Mesenteric fat pad (tissue), 1 donor: Measurements from ENCODE around the gene GPR152. TPM values are rescaled to one million over a fixed set of nuclear protein-coding genes. Genes with fewer than 3 reads are reported as not detected.

Experiments
- DNase-seq: peaks from one replicate; pipeline ENCODE4 v3.0.0-alpha.2; 2020; ENCODE audit warnings: low spot score
- total RNA-seq: library from RNA; stranded (reverse); fragmentation: NEBNext Ultra II Directional; extraction: Animal tissue kit (Norgen Biotek cat#: 25700); gene quantifications from one replicate; pipeline ENCODE4 v1.2.1, GENCODE V29; 2021
- donor health status: DM: yes; HTN: yes; CAD: no.

GPR152 gene
- total RNA-seq, 1 donor from 2014 or later = not detected

DNA sequence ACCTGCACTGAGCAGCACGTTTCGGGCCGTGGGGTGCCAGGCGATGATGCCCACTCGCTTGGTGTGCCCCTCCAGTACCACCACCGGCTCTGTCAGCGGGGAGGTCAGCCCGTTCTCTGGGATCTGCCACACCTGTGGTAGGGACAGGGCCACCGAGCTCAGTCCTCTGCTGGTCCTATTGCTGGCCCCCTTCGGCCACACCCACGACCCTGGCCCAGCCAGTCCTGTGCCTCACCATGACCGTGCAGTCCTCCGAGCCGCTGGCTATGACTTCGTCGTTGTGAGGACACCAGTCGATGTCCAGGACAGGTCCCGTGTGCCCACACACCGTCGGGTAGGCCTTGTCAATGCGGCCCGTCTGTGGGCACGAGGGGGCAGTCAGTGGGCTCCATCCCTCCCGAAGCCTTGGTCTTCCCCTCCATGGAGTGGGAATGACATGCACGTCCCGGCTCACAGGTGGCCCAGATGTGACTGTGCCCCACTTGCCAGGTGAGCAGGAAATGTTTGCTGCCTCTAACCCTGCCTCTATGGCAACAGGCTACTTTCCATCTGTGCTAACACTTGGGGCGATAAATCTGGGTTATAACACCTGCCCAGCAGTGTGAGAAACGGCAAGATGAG is 10.7 kb downstream of the GPR152 start:
- no peak for DNase-seq

DNA sequence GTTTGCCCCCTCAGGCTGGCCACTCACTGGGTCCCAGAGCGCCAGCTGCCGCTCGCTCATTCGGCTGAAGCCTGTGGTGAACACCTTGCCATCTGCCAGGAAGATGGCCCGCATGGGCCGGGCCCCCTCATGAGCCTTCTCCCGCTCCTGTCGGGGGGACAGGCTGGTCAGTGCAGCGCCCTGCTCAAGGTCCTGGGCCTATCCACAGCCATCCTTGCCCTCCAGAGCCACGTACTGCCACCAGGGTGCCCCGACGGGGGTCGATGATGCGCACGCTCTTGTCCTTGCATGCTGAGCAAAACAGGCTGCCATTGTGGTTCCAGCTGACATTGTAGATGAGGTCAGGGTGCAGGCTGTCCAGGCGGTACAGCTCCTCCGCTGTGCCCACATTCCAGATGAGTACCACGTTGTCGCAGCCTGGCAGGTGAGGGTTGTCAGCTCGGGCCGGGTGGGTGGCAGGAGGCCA is 11.4 kb downstream of the GPR152 start:
- DNase-seq = no peak

DNA sequence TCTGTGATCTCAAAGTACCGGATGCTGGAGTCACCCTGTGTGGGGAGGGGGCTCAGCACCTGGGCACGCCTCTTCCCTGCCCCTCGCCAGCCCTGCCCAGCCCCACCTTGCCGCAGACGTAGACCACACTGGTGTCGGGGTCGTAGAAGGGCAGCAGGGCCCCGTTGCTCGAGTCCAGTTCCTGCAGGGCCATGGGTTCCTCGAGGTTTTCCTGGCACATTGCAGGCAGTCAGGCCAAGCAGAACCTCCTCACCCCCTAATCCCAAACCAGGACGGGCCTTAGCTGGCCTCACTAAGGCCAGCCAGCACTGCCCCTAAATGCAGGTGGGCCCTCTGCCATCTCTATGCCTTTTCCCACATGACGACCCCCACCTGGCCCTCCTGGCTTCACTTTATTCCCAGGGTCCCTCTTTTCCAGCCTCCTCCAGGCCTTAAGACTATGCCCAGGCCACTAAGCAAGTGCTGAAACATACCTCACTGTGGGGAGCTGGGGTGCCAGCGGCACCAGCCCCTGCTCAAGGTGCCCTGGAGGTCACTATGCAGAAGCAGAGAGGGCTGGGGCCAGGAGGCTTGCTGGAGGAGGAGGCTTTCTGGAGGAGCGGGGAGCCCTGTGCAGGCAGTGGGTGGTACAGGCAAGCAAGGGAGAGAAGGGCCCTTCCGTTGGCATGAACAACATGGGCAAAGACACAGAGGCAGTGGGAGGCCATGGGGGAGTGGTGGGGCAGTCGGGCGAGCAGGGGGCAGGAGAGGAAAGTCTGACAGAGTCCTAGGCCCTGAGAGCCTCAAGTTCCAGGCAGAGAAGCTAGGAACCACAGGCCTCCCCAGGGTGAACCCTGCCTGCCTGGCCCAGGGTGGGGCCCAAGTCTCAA is 12.1 kb downstream of the GPR152 start:
- DNase-seq = no peak

DNA sequence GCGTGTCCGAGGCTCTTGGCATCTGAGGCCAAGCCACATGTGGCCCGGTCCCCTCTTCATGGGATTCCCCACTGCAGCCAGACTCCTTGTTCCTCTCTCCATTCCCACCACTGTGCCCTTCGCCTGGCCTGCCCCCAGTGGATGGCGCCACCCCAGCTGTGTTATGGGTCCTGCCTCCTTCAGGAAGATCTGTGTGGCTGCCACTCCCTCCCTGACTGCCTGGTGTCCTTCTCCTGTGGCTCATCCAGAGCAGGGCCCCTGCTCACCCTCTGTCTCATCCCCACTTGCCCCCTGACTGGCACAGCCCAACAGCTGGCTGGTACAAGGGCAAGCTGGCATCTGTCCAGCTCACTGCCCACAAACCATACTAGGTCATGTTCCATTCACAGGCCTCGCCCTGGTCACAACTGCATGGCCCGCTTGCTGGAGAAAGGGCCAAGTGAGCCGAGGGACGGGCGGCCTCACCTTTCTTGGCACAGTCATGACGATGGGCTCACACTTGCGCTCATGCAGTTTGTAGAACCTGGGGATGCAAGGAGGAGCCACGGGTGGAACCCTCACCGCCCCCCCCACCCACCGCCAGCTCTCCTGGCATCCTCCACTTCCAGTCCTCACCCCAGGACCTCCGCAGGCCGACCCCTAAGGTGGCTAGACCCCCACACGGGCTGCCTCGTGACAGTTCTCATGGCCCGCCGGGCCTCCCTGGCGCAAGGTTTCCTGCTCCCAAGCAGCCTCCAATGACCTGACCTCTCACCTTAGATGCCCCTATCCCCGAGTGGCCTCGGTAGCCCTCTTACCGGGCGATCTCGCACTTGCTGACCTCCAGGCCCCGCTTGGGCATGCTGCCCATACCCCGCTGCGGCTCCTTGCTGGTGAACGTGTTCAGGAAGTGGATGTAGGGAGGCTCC is 13.0 kb downstream of the GPR152 start:
- DNase-seq = no peak

DNA sequence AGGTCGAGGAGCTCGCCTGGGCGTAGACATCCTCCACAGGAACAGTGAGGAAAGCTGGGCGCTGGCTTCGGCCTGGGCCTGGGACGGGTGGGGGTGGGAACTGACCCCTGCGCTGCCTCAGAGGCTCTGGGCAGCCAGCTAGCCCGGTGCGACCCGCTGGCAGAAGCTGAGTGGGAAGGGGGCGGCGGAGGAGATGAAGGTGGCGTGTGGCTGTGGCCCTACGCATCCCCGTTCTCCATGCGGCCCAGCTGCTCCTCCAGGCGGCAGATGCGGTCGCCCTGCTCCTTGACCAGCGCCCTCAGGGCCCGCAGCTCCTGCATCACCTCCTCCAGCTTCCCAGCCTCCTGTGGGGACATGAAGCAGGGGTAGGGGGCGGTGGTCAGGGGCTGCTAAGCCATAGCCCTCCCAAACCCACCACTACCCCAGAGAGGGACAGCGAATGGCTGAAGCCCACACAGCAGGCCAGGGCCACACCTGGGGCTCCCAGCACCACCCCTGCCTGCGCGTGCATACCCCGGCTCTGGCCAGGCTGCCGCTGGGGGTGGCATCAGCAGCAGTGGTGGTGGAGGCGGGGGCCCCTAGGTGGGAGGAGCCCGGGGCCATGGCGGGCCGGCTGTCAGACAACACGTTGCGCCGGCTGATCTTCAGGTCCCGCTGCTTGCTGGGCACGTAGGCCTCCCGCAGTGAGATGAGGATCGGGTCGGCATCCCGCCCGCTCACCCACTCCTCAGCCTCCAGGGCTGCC is 14.2 kb downstream of the GPR152 start:
- DNase-seq = no peak

DNA sequence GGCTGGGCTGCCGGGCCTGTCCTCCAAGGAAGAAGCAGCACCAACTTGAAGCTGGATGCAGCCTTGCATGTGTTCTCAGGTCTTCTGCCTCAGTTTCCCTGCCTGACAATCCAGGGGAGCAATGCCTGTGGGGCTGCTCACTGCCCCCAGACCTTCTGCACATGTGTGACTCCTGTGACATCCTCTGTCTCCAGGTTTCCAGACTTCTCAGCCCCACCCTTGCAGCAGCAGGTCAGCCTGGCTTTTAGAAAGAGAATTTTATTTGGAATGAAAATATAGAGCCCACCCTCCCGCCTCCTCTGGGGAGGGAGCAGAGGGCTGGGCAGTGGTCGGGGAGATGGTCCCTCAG is 14.7 kb downstream of the GPR152 start:
- DNase-seq = no peak

DNA sequence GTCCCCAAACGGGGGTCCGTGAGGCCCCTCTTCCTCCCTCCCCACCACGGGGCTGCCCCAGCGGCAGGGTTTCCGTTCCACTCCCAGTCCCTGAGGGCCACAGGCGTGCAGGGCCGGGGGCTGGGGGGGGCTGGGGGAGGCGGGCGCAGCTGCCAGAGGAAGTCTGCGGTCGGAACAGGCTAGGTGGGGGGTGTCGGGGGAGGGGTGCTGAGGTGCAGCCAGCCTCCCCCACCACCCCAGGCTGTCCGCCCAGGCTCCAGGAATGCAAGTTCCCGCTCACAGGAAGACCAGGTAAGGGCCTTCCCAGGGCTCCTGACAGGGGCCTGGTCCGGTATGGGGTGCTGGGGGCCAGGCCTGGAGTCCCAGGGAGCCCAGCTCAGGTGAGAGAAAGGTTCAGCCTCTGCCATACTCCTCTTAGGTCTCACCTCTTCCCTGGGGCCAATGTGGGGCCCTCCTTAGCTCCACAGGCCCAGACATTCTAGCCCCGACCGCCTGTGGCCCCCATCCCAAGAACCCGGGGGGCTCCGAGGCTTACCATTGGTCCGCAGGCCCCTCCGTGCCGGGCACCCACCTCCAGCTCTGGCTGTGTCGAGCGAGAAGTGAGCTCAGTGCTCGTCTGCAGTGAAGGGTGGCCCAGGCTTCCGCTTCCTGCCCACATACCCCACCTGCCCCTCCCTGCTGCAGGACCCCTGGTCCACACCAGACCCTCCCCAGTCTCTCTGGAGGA is 15.3 kb downstream of the GPR152 start, which contains the start of gene PTPRCAP:
TSS of gene PTPRCAP (minus strand) at position 601 of the 727 bp plus-strand sequence. CDS start at position 538, 63 bp downstream.
- no peak for DNase-seq

DNA sequence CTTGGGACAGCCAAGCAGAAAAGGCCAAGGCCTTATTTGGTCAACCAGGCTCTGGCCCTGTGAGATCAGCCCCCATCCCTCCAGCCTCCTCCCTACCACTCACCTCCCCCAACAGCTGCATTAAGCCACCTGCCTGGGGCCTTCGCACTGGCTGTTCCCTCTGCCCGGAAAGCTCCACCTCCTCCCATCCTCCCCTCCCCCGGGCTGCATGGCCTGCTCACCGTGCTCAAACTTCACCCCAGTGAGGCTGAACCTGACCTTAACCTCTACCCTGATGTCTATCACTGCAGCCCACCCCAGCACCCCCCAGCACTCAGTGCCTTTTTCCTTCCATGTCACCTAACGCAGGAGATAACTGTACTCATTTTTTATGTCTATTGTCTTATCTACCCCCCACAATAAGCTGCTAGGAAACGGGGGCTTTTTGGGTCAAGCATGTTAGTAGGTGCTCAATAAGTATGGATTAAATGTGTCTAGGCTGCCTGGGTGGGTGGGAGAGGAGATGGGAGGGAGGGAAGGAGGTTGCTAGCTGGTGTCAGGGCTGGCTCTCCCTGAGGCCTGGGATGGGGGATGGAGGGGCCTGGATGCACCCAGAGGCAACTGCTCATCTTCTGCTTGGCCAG is 16.0 kb downstream of the GPR152 start:
- no peak for DNase-seq

DNA sequence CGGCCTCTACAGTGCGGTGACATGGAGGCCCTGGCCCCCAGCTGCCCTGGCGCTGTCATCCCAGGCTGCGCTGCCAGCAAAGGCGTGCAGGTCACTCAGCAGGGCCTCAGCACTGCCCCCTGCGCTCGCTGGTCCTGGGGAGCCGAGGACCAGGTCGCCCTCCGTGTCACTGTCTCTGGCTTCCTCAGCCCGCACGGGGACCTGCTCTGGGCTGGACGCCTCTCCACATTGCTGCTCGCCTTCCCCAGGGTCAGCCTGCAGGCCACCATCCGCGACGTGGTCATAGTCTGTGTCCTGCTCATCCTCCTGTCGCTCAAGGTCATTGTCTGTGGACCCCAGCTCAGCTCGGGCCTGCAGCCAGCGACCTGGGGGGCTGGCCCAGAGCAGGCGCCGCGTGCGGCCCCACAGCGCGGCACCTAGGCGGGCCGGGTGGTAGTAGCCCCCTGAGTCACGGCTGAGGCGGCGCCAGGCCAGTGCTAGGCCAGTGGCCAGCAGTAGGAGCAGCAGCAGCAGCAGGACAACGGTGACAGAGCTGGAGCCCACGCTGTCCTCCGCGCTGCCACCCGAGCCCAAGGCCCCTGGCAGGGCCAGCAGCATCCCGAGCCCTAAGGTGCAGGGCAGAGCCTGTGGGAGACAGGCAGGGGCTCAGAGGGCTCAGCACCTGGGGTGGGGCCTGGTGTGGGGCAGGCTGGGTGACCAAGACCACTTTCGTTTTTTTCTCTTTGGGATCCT is 16.6 kb downstream of the GPR152 start:
- DNase-seq = no peak

DNA sequence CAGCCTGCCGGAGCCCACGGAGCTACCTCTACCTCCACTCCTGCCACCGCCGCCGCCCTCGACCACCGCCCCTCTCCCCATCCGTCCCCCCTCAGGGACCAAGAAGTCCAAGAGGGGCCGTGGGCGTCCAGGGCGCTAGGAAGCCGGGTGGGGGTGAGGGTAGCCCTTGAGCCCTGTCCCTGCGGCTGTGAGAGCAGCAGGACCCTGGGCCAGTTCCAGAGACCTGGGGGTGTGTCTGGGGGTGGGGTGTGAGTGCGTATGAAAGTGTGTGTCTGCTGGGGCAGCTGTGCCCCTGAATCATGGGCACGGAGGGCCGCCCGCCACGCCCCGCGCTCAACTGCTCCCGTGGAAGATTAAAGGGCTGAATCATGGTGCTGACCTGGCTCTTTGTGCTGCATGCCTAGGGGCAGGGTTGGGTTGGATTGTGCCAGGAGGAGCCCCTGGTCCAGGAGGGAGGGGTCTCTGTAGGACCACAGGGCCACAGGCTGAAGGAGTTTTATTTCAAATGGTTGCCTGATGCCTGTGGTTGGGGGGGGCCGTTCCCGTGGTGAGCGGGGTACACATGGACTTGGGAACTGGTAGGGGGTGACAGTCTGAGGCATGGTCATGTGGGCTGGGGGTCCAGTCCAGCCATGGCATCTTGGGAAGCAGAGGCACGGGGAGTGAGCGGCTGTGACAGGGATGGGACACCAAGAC is 17.4 kb downstream of the GPR152 start:
- DNase-seq = no peak

DNA sequence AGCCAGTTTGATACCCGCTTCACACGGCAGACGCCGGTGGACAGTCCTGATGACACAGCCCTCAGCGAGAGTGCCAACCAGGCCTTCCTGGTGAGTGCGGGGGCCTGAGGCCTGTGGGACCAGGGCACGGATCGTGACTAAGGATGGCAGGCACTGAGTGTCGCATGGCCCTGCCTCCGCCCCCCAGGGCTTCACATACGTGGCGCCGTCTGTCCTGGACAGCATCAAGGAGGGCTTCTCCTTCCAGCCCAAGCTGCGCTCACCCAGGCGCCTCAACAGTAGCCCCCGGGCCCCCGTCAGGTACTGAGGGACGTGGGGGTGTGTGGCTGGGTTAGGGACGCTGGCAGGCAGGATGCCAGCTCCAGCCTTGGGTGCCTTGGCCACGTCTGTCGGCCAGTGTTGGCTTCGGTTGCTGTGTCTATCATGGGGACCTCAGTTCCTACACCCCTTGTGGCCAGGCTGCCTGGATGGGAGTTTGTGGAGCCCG is 18.1 kb downstream of the GPR152 start:
- DNase-seq = no peak

DNA sequence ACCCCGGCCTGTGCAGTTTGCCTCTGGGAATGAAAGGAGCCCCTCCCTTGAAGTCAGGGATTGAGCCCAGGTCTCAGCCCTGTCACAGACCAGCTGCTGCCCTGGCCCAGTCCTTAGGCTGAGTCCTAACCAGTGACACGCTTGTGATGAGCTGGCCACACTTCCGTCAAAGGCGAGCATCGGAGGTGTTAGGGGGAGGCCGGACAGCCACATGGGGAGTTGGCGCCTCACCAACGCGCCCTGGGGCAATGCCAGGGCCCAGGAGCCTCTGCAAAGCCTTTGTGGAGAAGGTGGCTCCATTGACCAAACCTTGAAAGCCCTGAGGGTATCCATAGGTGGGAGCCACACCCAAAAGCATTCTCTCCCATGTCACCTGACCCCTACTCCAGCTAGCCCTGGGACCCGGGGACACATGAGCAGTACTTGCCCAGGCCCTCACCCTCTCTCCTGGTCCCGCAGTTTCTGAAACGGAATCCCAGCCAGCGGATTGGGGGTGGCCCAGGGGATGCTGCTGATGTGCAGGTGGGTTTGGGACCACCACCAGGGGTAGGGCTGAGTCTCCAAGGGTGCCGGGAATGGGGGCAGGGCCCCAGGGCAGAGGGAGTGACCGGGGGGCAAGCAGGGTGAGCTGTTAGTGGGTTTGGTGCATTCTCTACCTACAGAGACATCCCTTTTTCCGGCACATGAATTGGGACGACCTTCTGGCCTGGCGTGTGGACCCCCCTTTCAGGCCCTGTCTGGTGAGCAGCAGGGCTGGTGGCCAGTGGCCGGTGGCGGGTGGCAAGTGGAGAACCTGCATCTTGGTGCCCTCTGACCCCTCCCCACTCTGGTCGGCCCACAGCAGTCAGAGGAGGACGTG is 18.8 kb downstream of the GPR152 start:
- DNase-seq = no peak

DNA sequence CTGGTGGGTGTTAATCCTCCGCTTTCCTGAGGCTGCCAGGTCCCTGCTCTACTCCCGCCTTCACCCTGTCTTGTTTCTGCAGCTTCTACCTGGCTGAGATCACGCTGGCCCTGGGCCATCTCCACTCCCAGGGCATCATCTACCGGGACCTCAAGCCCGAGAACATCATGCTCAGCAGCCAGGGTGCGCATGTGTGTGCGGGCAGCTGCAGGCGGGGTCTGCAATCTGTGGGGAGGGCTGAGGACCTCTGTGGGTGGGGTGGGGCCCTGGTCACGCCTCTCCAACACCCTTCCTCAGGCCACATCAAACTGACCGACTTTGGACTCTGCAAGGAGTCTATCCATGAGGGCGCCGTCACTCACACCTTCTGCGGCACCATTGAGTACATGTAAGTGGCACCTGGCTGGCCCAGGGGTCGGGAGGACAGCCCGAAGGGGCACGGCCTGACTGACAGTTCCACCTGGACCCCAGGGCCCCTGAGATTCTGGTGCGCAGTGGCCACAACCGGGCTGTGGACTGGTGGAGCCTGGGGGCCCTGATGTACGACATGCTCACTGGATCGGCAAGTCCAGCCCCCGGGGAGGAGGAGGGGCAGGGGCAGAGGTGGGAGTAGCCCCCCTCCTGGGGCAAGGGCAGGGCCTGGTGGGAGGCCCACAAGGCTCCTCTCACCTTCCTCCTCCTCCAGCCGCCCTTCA is 19.7 kb downstream of the GPR152 start:
- DNase-seq = no peak

DNA sequence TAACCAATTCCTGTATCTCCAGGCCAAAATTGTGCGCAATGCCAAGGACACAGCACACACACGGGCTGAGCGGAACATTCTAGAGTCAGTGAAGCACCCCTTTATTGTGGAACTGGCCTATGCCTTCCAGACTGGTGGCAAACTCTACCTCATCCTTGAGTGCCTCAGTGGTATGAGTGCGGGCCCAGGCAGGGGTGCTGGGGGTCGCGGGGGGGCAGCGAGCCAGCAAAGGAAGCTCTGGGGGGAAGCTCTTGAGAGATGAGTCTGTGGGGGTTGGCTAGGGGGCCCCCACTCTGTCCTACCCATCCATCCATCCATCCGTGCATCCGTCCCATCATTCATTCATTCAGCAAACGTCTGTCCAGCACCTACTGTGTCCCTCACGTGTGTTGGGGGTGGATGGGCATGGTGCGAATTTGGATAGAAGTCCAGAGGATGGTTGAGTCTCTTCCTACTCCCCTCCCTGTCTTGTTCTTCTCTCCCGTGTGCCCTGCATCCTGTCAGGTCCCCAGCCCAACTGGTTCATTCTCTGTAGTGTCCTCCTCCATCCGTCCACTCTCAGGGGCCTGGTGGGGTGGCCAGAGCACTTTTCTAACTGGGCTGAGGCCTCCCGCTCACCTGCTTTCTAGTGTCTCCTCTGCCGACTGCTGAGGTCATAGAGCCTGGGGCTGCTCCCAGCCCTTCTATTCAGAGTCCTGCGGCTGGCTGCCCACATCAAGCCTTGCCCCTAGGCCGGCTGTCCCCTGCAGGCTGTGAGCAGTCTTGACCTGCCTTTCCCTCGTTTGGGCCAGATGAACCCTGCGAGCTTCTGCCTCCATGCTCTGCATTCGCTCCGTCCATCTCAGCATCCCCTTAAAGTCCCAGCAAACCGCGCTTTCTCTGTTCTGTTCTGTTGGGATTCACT is 20.9 kb downstream of the GPR152 start:
- no peak for DNase-seq

DNA sequence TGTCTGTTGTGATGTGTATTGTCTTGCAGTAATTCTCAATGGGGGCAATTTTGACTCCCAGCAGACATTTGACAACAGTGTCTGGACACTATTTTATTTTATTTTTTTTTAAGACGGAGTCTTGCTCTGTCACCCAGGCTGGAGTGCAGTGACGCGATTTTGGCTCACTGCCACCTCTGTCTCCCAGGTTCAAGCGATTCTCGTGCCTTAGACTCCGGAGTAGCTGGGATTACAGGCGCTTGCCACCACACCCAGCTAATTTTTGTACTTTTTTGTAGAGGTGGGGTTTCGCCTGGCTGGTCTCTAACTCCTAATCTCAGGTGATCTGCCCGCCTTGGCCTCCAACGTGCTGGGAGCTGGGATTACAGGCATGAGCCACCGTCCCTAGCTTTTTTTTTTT is 22.8 kb downstream of the GPR152 start:
- DNase-seq = no peak
